NOMO-1 treated with DMSO at 0.1 percent for 48 hours (cell line): ENCODE measurements around the gene GPR153.
"Not testable (repeated sequence)": the region's sequence is repeated elsewhere in the genome, so short reads cannot be mapped to it uniquely, and the experiment has no call there.

Experiments used
- DNase-seq: peaks from one replicate; lab custom pipeline; 2025; ENCODE audit not compliant: unreplicated experiment; lab: John Stamatoyannopoulos, UW

The GPR153 gene

DNA sequence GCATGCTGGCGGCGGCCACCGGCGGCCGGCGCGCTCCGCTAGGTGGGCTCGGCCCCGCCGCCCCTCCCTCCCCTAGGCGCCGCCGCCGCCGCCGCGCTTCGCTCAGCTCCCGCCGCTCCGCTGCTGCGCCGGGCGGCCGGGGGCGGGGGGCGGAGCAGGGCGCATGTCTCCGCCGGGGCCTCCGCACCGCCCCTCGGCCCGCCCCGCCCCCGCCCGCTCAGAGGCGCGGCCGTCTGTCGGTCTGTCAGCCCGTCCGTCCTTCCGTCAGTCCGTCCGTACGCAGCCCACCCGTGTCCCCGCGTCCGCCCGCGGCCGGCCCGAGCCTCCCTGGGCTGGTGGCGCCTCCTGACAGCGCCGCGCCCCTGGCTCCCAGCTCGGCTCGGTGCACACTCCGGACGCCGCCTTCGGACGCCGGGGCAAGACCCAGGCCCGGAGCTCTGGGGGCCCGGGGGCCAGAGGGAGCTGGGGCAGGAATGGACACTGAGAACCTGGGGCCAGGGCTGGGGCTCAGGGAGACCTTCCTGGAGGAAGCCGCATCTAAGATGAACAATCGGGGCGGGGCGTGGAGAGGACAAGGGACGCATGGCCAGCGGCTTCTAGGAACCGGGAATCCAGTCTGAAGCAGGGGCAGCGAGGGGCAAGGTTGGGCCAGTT, at the start of gene GPR153:
TSS of gene GPR153 (minus strand) at position 138 of the 654 bp plus-strand sequence. CDS start 6,193 bp downstream, outside the sequence.
- DNase-seq: no peak

- no peak for DNase-seq
These were observed 49.4 kb upstream of the GPR153 start for GRCh38 chr1:6310116-6310848.

GRCh38 chr1:6309564-6309963, 48.7 kb upstream of the GPR153 start:
- no peak for DNase-seq

DNA sequence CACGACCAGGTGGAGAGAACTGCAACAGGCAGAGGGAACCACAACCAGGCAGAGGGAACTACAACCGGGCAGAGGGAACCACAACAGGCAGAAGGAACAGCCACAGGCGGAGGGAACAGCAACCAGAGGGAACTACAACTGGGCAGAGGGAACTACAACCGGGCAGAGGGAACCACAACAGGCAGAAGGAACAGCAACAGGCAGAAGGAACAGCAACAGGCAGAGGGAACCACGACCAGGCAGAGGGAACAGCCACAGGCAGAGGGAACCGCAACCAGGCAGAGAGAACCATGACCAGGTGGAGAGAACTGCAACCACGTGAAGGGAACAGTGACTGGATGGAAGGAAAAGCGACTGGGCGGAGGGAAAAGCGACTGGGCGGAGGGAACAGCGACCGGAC, 47.6 kb upstream of the GPR153 start:
- DNase-seq: no peak

DNA sequence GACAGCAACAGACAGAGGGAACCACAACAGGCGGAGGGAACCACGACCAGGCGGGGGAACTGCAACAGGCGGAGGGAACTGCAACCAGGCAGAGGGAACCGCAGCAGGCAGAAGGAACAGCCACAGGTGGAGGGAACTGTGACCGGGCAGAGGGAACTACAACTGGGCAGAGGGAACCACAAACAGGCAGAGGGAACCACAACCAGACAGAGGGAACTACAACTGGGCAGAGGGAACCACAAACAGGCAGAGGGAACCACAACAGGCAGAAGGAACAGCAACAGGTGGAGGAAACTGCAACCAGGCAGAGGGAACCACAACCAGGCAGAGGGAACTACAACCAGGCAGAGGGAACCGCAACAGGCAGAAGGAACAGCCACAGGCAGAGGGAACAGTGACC, 46.8 kb upstream of the GPR153 start:
- not testable (repeated sequence) for DNase-seq

DNA sequence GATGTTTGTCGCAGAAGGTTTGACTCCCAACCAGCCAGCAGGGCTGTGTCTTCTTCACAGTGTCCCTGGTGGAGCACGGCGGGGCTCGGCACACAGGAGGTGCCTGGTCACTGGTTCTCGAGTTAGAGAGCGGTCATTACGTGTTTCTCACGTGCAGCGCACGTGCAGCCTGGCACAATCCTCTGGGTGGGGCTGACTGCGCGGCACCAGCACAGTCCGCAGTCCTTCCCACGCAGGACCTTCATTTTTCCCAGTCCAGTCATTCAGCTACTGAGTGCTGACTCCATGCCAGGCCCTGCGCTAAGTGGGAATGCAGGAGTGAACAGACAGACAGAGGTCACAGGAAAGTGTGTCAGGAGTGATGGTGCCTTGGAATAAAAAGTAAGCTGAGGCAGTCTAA, 46.2 kb upstream of the GPR153 start:
- no peak for DNase-seq

DNA sequence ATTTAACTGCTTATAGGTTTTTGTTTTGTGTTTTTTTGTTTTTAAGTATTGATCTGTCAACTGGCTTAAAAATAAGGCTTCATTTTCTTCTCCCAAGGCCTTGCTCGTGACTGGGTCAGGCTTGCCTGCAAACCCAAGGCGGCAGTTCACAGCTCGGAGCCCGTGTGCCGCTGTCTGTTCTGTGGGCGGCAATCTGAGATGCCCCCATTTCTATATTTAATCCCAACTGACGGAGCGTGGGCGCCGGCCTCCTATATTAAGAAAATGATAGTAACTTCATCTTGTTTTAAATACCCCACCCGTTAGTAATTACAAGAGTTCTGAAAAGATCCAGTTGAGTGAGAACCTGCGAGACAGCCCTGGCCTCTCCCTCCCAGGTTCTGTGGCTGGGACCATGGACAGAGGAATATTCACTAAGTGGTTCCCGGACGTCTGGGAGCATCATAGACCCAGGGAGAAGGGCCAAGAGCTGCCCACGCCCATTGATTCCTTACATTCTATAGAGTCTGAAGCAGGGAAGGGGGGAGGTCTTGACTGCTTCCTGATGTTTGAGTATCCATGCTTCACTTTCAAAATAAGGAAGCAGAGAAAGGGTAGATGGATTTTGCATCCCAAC, 42.6 kb upstream of the GPR153 start:
- DNase-seq: no peak

DNA sequence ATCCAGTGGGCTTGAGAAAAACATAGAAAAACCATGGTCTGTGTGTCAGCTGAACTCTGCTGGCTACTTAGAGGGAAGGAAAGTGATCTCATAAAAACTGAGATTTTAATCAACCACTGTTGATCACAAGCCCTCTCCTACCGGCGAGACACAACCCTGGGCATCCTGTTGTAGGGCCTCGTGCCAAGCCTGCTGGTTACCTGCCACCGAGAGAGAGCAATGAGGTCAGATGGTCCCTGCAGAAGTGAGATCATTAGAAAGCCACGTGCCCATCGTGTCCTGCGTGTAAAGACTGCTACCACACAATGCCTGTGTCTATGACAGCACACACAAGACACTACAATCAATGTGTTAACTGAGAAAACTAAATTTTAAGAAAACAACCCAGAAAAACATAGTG, 41.7 kb upstream of the GPR153 start:
- DNase-seq: no peak

- DNase-seq: no peak
These were observed 40.6 kb upstream of the GPR153 start for GRCh38 chr1:6301526-6301925.

- no peak for DNase-seq
These were observed 39.6 kb upstream of the GPR153 start for GRCh38 chr1:6300342-6301048.

GRCh38 chr1:6299557-6300165, 38.8 kb upstream of the GPR153 start:
- no peak for DNase-seq

- DNase-seq: no peak
These were observed 38.1 kb upstream of the GPR153 start for GRCh38 chr1:6298940-6299465.

DNA sequence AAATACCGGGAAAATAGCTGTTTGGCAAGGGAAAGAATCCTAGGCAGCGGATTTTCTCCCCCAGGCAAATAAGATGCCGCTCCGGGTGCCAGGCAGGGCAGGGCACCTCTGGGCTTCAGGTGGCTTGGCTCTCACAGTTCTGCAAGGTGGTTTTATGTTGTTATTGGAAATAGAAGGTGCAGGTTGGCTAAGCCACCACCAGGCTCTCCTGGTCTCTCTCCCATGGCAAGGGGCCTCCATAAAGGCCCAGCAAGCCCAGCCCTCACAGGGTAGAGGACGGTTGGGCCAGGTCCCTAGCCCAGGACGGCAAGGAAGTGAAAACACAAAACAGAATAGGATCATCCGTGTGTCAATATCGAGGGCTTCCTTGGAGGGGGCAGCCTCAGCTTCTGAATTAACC, 37.6 kb upstream of the GPR153 start:
- no peak for DNase-seq

DNA sequence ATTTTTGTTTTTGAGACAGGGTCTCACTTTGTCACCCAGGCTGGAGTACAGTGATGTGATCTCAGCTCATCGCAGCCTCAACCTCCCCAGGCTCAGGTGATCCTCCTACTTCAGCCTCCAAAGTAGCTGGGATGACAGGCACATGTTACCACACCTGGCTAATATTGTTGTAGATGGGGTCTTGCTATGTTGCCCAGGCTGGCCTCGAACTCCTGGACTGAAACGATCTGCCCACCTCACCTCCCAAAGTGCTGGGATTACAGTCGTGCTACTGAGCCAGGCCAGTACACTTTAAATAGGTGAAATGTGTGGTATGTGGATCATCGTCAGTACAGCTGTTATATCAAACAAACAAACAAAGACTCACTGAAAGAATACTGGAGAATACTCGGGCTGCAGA, 35.0 kb upstream of the GPR153 start:
- no peak for DNase-seq

DNA sequence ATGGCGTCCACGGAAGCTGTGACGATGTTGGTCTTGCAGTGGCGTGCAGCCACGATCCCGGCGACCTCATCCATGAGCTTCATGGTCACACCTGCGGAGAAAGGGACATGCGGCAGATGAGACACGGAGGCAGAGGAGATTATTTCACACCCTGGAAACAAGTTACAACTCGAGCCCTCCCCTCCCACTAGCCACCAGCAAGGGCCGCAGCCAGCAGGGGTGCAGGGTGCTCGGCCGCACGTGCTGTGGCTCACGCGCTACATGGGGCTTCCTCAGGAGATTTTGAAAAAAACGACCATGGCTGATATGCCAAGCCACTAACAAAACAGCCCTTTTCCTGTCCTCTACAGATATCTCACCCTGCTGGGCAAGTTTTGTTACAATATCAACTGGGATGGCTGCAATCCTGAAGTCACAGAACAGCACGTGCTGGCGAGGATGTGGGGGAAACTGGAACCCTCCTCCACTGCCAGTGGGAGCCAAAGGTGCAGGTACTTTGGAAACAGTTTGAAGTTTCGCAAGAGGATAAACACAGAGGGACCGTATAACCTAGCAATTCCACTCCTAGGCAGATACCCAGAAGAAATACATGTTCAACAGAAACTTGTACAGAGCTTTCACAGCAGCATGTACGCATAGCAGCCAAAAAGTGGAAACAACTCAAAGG, 34.1 kb upstream of the GPR153 start:
- no peak for DNase-seq

GRCh38 chr1:6294080-6294889, 33.4 kb upstream of the GPR153 start:
- no peak for DNase-seq

DNA sequence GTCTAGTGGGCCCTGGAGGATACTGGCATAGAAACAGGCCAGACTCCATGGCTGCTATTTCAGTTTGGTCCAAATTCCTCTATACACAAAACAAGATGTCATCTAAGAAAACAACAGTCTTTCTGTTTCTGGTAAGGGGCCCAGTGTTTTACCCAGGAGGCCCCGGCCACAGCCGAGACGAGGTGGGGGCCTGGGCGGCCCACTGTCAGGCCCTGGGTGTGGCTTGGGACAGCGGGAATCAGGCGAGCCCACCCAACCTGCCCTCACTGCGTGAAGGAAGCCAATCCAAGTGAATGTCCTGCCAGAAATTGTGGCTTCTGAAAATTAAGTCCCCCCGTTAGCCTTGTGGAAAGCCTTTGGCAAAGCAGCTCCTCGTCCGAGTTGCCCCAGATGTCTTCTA, 31.2 kb upstream of the GPR153 start:
- no peak for DNase-seq

DNA sequence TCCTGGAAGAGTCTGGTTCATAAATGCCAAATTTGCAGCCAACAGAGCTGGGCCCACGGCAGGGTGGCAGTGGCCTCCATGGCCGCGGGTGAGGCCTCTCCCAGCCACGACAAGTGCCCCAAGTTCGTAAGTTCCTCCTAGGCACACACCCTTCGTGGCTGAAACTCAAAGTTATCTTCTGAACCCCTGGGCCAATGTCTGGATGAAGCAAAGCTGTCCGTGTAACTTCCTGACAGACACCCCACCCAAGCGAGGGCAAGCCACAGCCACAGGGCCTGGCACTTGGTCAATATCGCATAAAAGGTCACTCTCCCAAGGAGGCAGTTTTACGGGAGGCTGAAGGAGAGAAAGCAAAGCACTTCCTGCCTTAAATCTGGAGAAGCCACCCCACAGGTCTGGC, 27.8 kb upstream of the GPR153 start:
- no peak for DNase-seq

- no peak for DNase-seq
These were observed 27.1 kb upstream of the GPR153 start for GRCh38 chr1:6288026-6288425.

DNA sequence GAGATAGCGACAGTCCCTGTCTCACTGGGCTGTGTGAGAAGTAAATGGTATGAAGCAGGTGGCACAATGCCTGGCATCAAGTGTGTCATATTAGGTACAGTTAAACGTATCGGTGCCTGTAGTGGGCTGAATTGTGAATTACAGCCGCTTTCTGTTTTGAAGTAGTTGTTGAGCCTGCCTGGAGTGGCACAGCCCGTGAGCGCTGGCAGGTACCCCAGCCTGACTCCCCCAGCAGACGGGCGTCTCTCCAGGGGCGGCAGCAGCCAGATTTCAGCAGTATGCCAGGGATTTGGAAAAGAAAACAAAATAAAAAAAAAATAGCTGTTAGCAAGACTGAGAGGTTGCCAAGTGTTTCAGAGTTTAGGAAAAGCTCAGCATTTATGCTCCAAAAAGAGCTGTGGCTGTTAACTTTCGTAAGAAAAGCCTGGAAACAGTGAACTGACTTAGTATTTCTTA, 26.6 kb upstream of the GPR153 start:
- no peak for DNase-seq
